HUDEP-2 (cell line): Measurements from ENCODE around the gene KIF19.
A peak's percentile ranks its signal among the peaks of the same experiment; 100 is the strongest.

Experiments
- DNase-seq, 76 experiments: peaks; one replicate each; lab custom pipeline; 2025; ENCODE audit not compliant: unreplicated experiment in 76 of 76; lab: John Stamatoyannopoulos, UW

Gene KIF19

DNA sequence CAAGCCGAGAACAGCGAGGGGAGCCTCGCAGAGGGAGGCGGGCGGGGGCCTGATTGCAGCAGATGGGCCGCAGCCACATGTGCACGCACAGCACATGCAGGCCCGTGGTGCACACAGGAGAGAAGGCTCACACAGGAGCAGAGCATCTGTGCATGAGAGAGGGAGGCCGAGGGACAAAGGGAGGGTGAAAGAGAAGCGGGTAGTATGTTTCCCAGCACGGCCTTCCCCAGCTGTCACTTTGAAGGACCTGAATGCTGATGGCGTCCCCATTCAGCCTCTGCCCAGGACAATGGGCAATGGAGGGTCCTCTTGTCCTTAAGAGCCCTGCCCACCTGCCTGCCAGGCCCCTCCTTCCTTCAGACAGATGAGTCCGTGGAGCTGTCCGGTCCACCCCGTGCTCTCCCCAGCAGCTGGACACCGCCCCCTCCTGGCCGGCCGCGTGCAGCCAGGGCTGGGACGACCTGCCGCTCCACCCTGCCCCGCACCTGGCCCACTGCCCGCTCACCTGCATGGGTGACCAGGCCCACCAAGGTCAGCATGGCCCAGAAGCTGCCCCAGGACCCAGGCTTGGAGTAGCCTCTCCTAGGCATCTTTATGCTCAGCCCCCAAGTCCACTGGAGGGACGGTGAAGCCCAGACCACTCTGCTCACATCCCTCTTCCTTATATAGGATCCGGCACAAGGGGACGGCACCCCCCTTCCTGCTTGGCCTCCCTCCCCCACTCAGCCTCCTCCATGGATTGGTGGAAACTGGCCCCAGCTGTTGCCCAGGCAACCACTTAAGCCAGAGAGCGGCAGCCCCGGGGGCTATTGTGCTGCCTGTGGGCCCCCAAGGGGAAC, 35.4 kb downstream of the KIF19 start, which contains the start of gene BTBD17:
TSS of gene BTBD17 (minus strand) at position 639 of the 839 bp plus-strand sequence. CDS start at position 590, 49 bp downstream.
- DNase-seq = peak in 24 of 76 experiments; percentile 3 to 34 (median 12)

DNA sequence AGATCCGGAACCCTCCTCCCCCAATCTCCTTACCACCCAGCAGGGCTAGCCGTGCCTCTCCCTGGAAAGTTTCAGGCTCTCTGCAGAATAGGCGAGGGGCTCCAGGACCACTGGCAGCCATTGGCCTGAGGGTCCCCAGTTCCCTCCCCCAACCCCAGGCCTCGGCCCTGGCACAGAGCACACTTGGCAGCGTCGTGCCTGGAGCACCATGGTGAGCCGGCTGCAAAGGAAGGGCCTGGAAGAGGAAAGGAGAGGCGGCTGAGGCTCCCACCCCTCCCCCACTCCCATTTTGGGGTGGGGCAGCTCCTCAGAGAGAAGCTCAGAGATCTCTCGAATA, 36.0 kb downstream of the KIF19 start:
- DNase-seq = no peak

DNA sequence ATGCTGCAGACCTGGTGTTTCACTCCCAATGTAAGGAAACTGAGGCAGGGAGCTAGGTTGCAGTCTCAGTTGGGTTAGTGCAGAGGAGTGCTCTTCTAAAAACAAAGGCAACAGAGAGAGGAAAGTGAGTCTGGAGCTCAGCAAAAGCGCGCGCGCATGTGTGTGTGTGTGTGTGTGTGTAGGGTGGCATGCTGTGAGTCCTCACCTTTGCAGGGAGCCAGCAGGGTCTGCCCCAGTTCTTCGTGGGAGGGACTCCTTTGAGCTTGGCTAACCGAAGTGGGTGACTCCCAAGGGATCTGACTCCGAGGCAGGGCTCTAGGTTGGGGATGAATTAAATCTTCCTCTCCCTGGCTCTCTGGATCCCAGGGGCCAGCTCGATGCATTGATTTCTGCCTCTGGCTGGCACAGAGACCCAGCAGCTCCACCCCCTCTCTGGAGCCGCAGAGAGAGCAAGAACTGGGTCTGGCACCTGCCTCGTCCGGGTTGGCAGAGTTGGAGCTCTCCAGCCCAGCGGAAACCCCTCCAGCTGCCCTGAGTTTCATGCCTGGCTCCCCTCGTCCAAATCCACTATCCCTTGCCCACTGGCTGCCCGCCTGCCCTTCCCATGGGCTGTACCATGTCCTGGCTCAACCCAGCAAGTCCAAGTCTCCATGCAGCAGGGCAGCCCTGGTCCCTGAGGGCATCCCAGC, 36.9 kb downstream of the KIF19 start:
- DNase-seq = no peak

DNA sequence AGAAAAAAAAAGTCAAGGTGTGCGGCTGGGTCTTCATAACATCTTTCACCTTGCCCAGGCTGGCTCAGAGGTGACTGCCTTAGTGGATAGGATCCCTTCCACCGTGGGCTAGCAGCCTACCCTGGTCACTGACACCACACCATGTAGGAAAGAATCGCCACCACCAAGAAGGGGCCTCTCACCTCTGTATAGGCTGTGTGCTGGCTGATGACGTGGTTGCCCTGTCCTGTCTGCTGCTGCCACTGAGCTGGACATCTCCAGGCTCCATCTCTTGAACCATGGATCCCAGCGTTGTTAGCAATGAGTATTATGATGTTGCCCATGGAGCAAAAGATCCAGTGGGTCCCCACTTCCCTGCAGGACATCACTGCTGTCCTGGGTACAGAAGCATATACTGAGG, 41.2 kb downstream of the KIF19 start, which contains the start of gene GPR142:
TSS of gene GPR142 (plus strand) at position 301 of the 400 bp plus-strand sequence. CDS start 2,035 bp downstream, outside the sequence.
- DNase-seq = no peak

DNA sequence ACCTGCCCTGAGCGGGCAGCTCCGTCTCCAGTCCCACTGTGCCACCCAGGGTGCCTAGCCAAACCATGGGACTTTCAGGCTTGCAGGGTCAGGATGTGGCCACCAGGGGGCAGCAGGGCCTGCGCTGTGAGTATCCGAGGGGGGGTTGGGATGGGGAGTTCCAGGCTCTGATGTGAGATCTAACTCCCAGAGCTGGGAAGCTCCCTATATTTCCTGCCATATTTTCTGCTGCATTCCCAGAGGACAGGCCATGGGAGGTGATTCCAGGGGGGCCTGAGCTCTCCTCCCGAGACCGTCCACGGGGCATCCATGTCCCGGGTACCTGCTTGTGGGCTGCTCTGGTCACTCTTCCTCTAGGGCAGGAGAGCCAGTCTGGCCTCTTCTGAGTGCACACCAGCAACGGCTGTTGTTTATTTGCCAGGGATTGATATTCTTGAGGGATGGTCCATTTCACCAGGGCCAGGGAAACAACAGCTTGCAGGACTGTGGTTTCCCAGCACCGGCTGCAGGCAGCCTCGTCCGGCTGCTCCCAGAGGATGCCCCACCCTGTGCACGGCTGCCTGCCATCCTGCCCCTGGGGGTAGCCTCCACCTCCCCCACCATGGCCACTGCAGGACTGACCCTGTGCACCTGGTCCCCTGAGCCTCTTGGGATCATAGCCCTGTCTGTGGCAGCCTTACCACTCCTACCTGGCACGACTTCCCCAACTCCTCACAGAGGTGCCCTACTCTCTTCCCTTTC, 42.5 kb downstream of the KIF19 start:
- DNase-seq = peak in 58 of 76 experiments; percentile 6 to 77 (median 42)

DNA sequence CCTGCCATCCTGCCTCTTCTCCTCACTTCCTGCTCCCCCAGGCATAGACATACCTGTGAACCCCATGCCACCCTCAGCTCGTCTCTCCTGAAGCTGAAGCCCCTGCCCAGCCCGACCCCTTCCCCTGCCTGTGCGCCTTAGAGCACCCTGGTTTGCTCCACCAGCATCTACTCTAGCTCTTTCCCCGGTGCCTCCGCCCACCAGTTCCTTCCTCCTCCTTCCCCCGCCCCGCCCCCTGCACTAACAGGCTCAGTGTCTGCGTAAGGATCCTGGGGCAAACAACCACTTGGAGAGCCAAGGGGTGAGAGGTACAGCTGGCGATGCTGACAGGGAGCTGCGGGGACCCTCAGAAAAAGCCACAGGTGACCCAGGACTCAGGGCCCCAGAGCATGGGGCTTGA, 43.2 kb downstream of the KIF19 start:
- DNase-seq = peak in 5 of 76 experiments; percentile 2 to 11 (median 9)

DNA sequence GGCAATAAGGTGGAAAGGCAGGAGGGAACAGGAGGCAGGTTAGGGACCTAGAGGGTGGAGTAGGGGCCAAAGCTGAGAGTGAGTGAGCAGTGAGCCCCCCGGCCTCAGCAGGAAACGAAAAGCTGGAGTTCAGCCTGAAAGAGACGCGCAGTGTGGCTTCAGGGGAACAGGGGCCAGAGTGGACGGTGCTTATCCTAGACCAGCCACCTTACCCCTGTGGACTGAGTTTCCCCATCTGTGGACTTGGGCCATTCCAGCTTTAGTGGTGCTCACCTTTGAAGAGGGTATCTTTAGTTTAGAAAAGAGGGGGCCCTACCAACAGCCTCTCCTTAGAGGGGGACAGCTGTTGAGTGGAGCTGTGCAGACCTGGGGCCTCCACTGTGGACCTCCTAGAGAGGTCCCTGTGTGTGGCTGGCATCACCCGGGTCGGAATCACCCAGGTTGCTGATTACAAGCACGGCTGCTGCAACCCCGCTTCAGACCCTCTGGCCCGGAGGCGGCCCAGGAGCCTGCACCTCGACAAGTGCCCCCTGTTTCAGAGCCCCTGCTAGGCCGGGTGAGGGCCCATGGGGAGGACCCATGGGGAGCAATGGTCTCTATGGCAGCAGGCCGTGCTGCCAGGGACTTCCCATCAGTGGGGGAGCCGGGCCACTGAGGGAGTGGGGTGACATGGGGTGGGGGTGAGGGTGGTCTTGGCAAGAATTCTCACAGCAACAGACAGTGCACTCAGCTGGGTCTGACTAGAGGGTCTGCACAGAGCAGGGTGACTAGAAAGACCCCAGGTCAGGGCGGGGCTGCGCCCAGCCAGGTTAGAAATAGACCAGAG, 43.9 kb downstream of the KIF19 start:
- no peak for DNase-seq

DNA sequence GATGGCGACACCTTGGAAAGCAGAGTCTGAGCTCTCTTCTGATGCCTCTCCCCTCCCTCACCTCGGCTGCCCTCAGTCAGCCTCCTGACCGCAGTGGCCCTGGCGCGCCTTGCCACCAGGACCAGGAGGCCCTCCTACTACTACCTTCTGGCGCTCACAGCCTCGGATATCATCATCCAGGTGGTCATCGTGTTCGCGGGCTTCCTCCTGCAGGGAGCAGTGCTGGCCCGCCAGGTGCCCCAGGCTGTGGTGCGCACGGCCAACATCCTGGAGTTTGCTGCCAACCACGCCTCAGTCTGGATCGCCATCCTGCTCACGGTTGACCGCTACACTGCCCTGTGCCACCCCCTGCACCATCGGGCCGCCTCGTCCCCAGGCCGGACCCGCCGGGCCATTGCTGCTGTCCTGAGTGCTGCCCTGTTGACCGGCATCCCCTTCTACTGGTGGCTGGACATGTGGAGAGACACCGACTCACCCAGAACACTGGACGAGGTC, 45.7 kb downstream of the KIF19 start:
- no peak for DNase-seq

DNA sequence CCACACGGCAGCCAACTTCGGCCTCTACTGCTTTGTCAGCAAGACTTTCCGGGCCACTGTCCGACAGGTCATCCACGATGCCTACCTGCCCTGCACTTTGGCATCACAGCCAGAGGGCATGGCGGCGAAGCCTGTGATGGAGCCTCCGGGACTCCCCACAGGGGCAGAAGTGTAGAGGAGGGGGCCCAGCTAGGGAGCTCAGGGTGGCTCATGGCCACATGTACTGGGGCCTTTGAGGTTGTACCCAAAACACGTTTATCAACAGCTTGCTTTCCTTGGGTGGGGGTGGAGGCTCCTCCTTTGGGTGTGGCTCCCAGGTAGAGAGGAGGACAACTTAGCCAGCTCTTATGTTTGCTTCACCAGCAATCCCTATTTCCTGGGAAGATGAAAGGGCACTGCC, 46.4 kb downstream of the KIF19 start:
- no peak for DNase-seq

DNA sequence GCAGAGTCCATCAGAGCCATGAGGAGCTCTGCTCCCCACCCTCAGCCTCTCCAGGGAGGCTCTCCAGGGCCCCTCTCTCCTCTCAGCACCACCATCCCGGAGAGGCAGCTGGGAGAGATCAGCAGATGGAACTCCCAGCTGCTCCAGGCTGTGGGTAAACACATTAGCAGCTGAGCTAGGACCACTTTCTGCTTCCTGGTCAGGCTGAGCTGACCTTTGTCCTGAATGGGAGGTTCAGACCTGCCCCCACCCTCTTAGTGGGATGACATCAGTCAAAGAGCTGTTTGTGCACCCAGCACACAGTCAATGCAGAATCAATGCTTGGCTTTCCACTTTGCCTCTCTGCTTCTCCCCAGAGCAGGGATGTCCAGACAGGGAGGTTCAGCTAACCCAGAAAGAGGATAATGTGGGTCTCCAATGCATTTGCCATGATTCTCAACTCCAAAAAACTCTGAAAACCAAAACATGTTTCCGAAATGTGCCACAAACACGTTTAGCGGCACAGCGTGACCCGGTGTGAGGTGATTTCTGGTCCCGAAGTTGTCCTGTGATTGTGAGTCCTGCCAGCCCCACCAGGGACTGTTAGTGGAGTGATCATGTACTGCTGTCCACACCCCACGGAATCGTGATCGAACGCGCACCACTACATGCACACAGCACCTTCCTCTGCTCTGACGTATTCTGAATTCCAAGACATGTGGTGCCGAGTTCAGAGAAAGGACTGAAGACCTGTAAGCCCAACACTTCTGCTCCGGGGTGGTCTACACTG, 48.0 kb downstream of the KIF19 start:
- DNase-seq = no peak

DNA sequence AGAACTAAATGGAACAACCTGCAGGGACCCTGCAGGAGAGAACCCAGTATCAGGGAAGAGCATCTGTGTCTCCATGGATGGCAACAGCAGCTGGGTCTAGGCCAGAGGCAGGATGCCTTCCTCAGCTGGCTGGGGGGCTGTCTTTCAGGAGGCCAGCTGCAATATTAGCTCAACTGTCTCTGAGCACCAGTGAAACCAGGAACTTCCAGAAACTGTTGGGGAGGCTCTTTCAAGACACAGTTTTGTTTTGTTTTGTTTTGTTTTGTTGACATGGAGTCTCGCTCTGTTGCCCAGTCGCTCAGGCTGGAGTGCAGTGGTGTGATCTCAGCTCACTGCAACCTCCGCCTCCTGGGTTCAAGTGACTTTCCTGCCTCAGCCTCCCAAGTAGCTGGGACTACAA, 48.8 kb downstream of the KIF19 start:
- no peak for DNase-seq

DNA sequence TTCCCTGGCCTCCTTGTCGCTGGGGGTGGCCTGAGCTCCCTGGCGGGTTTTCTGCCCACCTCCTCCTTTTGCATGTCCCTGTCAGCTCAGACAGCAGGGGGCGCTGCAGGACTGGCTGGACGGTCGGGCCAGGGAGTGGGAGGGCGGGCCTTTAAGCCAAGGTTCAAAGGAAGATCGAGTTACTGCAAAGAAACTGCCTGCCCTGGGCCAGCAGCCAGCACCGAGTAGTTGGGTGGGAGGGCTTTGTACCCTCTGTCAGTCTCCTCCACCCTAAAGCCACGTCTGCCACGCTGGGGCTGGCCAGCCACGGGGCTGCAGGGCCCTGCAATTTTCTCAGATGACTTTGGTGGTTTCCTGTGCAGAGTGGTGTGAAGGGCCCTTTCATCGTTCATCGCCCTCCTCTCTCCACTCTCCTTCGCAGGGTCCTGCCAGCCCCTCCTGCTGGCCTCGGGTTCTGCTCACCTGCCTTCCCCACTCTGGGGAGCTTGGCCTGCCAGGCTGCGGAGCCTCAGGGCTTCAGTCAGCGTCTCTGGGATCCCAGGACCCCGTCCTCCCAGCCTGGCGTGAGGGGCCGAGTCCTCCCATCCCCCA, 53.6 kb downstream of the KIF19 start:
- peak in 73 of 76 experiments; percentile 8 to 93 (median 70) for DNase-seq

DNA sequence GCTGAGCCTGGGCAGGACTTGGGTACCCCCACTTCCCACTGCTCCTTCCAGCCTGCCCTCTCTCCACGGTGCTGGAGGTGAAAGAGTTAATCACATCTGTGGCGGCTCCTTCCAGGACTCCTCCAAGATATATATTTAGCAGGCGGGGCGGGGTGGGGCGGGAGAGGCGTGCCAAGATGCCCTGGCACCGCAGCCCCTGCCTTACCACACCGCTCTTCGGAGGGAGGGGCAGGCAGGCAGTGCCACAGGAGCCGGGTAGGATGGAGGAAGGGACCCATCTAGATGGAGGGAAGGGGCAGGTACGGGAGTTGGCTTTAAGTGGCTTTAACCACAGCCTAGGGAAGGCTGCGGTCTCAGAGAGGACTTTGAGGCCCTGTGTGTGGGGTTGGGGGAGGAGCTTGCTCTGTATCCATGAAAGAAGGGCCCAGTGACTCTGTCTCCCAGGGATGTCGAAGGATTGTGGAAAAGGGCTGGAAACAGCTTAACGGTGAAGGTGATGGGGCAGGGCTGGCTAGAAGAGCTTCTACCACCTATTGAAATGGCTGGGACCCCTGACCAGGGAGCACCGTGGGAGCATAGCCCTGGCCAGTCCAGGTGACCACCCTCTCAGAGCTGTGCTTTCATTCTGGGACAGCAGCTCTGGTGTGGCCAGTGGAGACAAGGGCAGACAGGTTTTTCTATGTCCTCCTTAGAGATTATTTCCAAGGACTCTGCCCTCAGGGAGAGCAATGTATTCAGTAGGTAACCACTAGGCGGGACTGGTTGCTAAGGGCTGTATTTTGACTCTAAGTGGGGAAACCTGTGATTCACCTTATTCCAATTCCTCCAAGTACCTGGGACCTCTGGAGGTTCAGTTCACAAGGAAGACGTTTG, 54.3 kb downstream of the KIF19 start:
- no peak for DNase-seq

DNA sequence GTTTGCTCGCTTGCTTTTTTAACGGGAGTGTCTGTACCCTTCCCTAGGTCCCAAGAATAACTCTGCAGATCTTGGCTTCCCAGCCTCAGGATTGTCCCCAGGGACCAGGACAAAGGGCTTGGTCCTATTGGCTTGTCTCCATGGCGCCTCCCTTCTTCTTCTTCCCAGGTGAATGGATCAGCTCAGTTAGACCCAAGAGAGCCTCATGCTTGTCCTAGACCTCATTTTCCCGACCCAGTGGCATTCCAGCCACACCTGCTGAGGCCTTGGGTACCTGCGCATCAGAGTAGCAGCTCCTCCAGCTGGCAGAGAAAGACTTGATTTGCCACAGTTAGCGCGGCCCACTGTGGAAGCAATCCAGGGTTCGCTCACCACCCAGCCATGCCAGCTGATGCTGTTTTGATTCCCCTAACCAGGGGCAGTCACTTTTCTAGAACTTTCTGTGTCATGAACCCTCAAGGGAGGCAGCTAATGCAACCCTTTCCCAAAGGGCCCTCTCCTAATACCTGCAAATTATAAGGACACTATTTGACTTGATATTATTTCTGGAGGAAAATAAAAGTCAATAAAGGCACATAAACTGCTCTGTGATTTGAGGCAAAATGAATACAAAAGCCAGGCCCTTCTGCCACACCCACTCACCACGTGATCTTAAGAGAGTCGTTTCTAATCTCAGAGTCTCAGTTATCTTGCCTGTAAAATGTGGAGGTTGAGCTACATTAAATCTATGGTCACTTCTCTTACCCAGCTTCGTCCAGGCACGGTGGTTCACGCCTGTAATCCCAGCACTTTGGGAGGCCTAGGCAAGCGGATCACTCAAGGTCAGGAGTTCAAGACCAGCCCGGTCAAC, 55.2 kb downstream of the KIF19 start:
- DNase-seq = no peak

DNA sequence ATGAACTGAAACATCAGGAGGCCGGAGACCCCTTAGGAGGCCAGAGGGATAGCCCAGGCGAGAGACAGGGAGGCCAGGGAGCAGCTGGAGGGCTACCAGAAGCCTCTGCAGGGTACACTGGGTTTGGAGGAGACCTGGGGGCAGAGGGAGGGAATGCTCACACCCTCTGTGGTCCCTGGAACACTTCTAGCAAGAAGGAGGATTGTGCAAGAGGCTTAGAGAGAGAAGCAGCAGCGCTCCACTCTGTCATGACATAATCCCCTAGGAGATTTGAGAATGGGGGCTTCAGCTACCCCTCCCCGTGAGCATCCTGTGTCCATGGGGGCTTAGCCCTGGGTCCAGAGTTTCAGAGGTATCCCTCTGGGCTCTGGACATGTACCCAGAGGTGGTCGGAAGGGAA, 57.1 kb downstream of the KIF19 start:
- no peak for DNase-seq

DNA sequence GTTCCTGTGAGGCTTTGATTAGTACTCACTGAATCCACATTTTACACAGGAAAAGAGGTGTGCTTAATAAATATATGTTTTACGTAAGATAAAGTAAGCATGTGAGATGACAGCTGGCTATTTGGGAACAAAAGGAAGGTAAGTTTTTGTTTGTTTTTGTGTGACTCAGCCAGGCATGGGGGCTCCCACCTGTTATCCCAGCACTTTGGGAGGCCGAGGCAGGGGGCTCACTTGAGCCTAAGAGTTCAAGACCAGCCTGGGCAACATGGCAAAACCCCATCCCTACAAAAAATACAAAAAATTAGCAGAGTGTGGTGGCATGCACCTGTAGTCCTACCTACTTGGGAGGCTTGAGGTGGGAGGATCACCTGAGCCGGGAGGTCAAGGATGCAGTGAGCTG, 59.2 kb downstream of the KIF19 start:
- no peak for DNase-seq

DNA sequence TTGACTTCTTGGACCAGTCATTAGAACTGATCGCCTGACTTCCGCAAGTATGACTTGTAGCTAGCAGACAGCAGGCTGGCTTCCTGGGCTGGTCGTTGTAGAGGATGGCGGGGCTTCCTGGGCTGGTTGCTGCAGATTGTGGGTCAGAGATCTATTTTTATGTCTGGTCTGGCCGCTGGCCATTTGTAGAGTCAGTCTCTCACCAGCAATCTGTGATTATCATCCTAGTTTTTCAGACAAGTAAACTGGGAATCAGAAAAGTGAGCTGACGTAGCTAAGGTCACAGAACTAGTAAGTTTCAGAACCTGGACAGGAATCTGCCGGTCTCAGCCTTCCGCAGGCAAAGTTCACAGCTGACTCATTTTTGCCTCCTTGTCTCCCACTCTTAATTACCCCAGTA, 60.4 kb downstream of the KIF19 start:
- DNase-seq = no peak
